IMR-90 (cell line): ENCODE measurements around the gene VSNL1. TPM values are rescaled to one million over a fixed set of nuclear protein-coding genes. Genes with fewer than 3 reads are reported as not detected.

Experiments used
- ATAC-seq: fragments of 200-7000 bp; cut with Tn5 transposase; 2 replicates; pipeline ENCODE4 v1.9.1; 2020; ENCODE audit warnings: low read depth, mild to moderate bottlenecking, moderate library complexity
- BruUV-seq: library from RNA; stranded (reverse); fragments of 400-500 nt; replicated peaks from 2 replicates; lab custom pipeline; 2021; lab: Mats Ljungman, UMichigan
- CTCF ChIA-PET: fragments of 300-600 bp; formaldehyde crosslinking; extraction: SDS; loops from one replicate; lab custom pipeline; 2021; ENCODE audit warnings: antibody characterized with exemption; lab: Yijun Ruan, JAX
- POLR2A ChIA-PET: fragments of 300-600 bp; sonication (Branson Sonifier 250); formaldehyde crosslinking; loops from one replicate; lab custom pipeline; 2022; ENCODE audit warnings: antibody characterized with exemption; ENCODE audit not compliant: unreplicated experiment; lab: Charles Lee
- DNase-seq: peaks from one replicate; pipeline ENCODE4 v3.0.0; 2013
- H2AFZ ChIP-seq: replicated peaks from 2 replicates; pipeline ENCODE3; 2013; ENCODE audit warnings: low read length, mild to moderate bottlenecking; ENCODE audit not compliant: poor library complexity
- H2AK5ac ChIP-seq: 2 replicates; pipeline ENCODE4 v1.6.1; 2013; ENCODE audit warnings: low read depth, low read length, inconsistent platforms
- H2AK9ac ChIP-seq: replicated peaks from 2 replicates; pipeline ENCODE3; 2013; ENCODE audit warnings: mild to moderate bottlenecking, low read depth, low read length, moderate library complexity; ENCODE audit not compliant: poor library complexity
- H2BK120ac ChIP-seq: 2 replicates; pipeline ENCODE4 v1.6.1; 2013; ENCODE audit warnings: low read depth, low read length, inconsistent platforms
- H2BK15ac ChIP-seq: 3 replicates; pipeline ENCODE4 v1.6.1; 2013; ENCODE audit warnings: low read depth, low read length, inconsistent platforms
- H2BK20ac ChIP-seq: 2 replicates; pipeline ENCODE4 v1.6.1; 2013; ENCODE audit warnings: low read depth, mild to moderate bottlenecking, inconsistent platforms, low read length, moderate library complexity
- H2BK5ac ChIP-seq: 2 replicates; pipeline ENCODE4 v1.6.1; 2013; ENCODE audit warnings: mild to moderate bottlenecking, low read depth, low read length, inconsistent platforms; ENCODE audit not compliant: poor library complexity, severe bottlenecking
- H3K14ac ChIP-seq: replicated peaks from 2 replicates; pipeline ENCODE4 v1.6.1; 2013; ENCODE audit warnings: low read depth, low read length, inconsistent platforms
- H3K18ac ChIP-seq: 2 replicates; pipeline ENCODE4 v1.6.1; 2013; ENCODE audit warnings: low read depth, low read length, control low read depth
- H3K23ac ChIP-seq: 2 replicates; pipeline ENCODE4 v1.6.1; 2013; ENCODE audit warnings: low read depth, low read length, inconsistent platforms
- H3K27ac ChIP-seq: 2 replicates; pipeline ENCODE4 v1.5.1; 2013; ENCODE audit warnings: mild to moderate bottlenecking, control low read depth, low read length; ENCODE audit not compliant: insufficient read depth
- H3K27me3 ChIP-seq: 2 replicates; pipeline ENCODE4 v1.6.1; 2013; ENCODE audit warnings: low read length; ENCODE audit not compliant: control insufficient read depth, insufficient read depth
- H3K36me3 ChIP-seq: 2 replicates; pipeline ENCODE4 v1.6.1; 2013; ENCODE audit warnings: low read length, mixed read lengths; ENCODE audit not compliant: control insufficient read depth, insufficient read depth
- H3K4ac ChIP-seq: 2 replicates; pipeline ENCODE4 v1.6.1; 2013; ENCODE audit warnings: low read depth, low read length, inconsistent platforms
- H3K4me1 ChIP-seq: 2 replicates; pipeline ENCODE4 v1.6.1; 2013; ENCODE audit warnings: low read length, mixed read lengths; ENCODE audit not compliant: control insufficient read depth, insufficient read depth
- H3K4me2 ChIP-seq: 2 replicates; pipeline ENCODE4 v1.6.1; 2013; ENCODE audit warnings: low read depth, mild to moderate bottlenecking, control low read depth, low read length, moderate library complexity
- H3K4me3 ChIP-seq: 2 replicates; pipeline ENCODE4 v1.5.1; 2013; ENCODE audit warnings: low read depth, mild to moderate bottlenecking, control low read depth, low read length, moderate library complexity; ENCODE audit not compliant: insufficient read depth
- H3K56ac ChIP-seq: 2 replicates; pipeline ENCODE4 v1.6.1; 2013; ENCODE audit warnings: low read length, inconsistent platforms; ENCODE audit not compliant: insufficient read depth; ENCODE audit errors: extremely low read depth
- H3K79me1 ChIP-seq, 2 experiments: 2 replicates each; pipeline ENCODE4 v1.6.1; 2013; ENCODE audit warnings: low read length in 2 of 2, inconsistent platforms in 1 of 2, low read depth in 1 of 2
- H3K9ac ChIP-seq: 2 replicates; pipeline ENCODE4 v1.6.1; 2013; ENCODE audit warnings: low read depth, low read length, control low read depth
- H3K9me1 ChIP-seq: 2 replicates; pipeline ENCODE4 v1.6.1; 2013; ENCODE audit warnings: low read length, inconsistent platforms; ENCODE audit not compliant: insufficient read depth
- H3K9me3 ChIP-seq: 2 replicates; pipeline ENCODE4 v1.6.1; 2013; ENCODE audit warnings: low read length; ENCODE audit not compliant: control insufficient read depth, insufficient read depth
- H4K20me1 ChIP-seq: 2 replicates; pipeline ENCODE4 v1.6.1; 2013; ENCODE audit warnings: low read length, inconsistent platforms; ENCODE audit not compliant: insufficient read depth
- H4K5ac ChIP-seq: 2 replicates; pipeline ENCODE4 v1.6.1; 2013; ENCODE audit warnings: mild to moderate bottlenecking, low read depth, low read length, control low read depth
- H4K8ac ChIP-seq, 2 experiments: 2 replicates each; pipeline ENCODE4 v1.6.1; 2013; ENCODE audit warnings: low read depth in 2 of 2, low read length in 2 of 2, control low read depth in 1 of 2, inconsistent platforms in 1 of 2
- H4K91ac ChIP-seq: 2 replicates; pipeline ENCODE4 v1.6.1; 2013; ENCODE audit warnings: low read depth, low read length, inconsistent platforms; ENCODE audit not compliant: insufficient read depth
- BHLHE40 ChIP-seq: fragments of 150-350 bp; IDR thresholded peaks from 2 replicates; pipeline ENCODE4 v1.6.1; 2016; ENCODE audit warnings: mild to moderate bottlenecking, low read depth, low read length
- CEBPB ChIP-seq: IDR thresholded peaks from 2 replicates; pipeline ENCODE4 v1.6.1; 2012; ENCODE audit warnings: low read depth, low read length, improper control_type of control experiment
- CHD1 ChIP-seq: IDR thresholded peaks from 2 replicates; pipeline ENCODE4 v1.6.1; 2012; ENCODE audit warnings: low read depth, low read length, improper control_type of control experiment
- FOS ChIP-seq: fragments of 150-350 bp; IDR thresholded peaks from 2 replicates; pipeline ENCODE4 v1.6.1; 2016; ENCODE audit warnings: low read depth, low read length
- MAFK ChIP-seq: IDR thresholded peaks from 2 replicates; pipeline ENCODE4 v1.6.1; 2012; ENCODE audit warnings: low read depth, low read length, improper control_type of control experiment
- MAZ ChIP-seq: IDR thresholded peaks from 2 replicates; pipeline ENCODE4 v1.6.1; 2012; ENCODE audit warnings: low read depth, mild to moderate bottlenecking, low read length, improper control_type of control experiment, moderate library complexity, borderline replicate concordance
- MXI1 ChIP-seq: IDR thresholded peaks from 2 replicates; pipeline ENCODE4 v1.6.1; 2012; ENCODE audit warnings: low read depth, mild to moderate bottlenecking, low read length, moderate library complexity, borderline replicate concordance
- NFE2L2 ChIP-seq: fragments of 150-350 bp; IDR thresholded peaks from 2 replicates; pipeline ENCODE4 v1.6.1; 2016; ENCODE audit warnings: low read depth, mild to moderate bottlenecking, low read length
- POLR2A ChIP-seq: IDR thresholded peaks from 2 replicates; pipeline ENCODE4 v1.6.1; 2012; ENCODE audit warnings: mild to moderate bottlenecking, low read depth, low read length
- RAD21 ChIP-seq: IDR thresholded peaks from 2 replicates; pipeline ENCODE4 v1.6.1; 2012; ENCODE audit warnings: low read length, improper control_type of control experiment
- RCOR1 ChIP-seq: IDR thresholded peaks from 2 replicates; pipeline ENCODE4 v1.6.1; 2012; ENCODE audit warnings: mild to moderate bottlenecking, low read length, improper control_type of control experiment; ENCODE audit not compliant: insufficient replicate concordance
- RFX5 ChIP-seq: IDR thresholded peaks from 2 replicates; pipeline ENCODE4 v1.8.0; 2012; ENCODE audit warnings: low read depth, mild to moderate bottlenecking, low read length, moderate library complexity
- SMC3 ChIP-seq: fragments of 150-350 bp; IDR thresholded peaks from 2 replicates; pipeline ENCODE4 v1.6.1; 2016; ENCODE audit warnings: low read depth, mild to moderate bottlenecking, antibody characterized with exemption, low read length, moderate library complexity
- WGBS, 2 experiments: methylation state at CpG; one replicate each; pipeline versions ENCODE4 v1.1.5 to v1.1.7; 2013; ENCODE audit warnings: missing lambda C conversion rate in 2 of 2; ENCODE audit not compliant: insufficient read length in 1 of 2; ENCODE audit errors: extremely low coverage in 2 of 2; 5-methylcytosine and 5-hydroxymethylcytosine counted together
- dilution Hi-C: fragments of 300-500 bp; cut with HindIII; formaldehyde crosslinking; loops from one replicate; pipeline ENCODE4 v1.14.3; 2018; ENCODE audit warnings: low sequenced_read_pairs; ENCODE audit not compliant: unreplicated experiment
- in situ Hi-C: fragments of 300-500 bp; cut with MboI; formaldehyde crosslinking; loops from 3 replicates; pipeline ENCODE4 v1.14.3; 2019; ENCODE audit warnings: low sequenced_read_pairs, inconsistent platforms, mixed read lengths
- intact Hi-C: fragments of 100-400 bp; cut with micrococcal nuclease; formaldehyde crosslinking; loops from 2 replicates; pipeline ENCODE4 v1.10.0; 2022
- polyA plus RNA-seq, 3 experiments: library from polyadenylated mRNA; depleted of rRNA; stranded (reverse); fragments of >200 nt; gene quantifications; 2 replicates each; pipeline ENCODE4 v1.2.3, GENCODE V29; 2012; ENCODE audit warnings: low replicate concordance in 1 of 3
- total RNA-seq: library from RNA; depleted of rRNA; stranded (reverse); fragments of >200 nt; gene quantifications from 2 replicates; pipeline ENCODE4 v1.2.3, GENCODE V29; 2012
- TF ChIP-seq, protein P1 (sequence below): fragments of 150-350 bp; IDR thresholded peaks from 2 replicates; pipeline ENCODE4 v1.6.1; 2016; ENCODE audit warnings: low read depth, mild to moderate bottlenecking, low read length, moderate library complexity, borderline replicate concordance
- TF ChIP-seq, protein P2 (sequence below): fragments of 150-350 bp; IDR thresholded peaks from 2 replicates; pipeline ENCODE4 v1.6.1; 2017; ENCODE audit warnings: mild to moderate bottlenecking, antibody characterized with exemption, low read length, low read depth

Gene VSNL1
- total and polyA plus RNA-seq, 2 of the 4 experiments (the other 2 are of a cell fraction): 0.32 to 0.36 TPM

GRCh38 chr2:17580319-17580715, 39.8 kb downstream of the VSNL1 start:
- intact Hi-C loops: no loop called here
- CTCF ChIA-PET: no interaction called here
- Histone ChIP-seq H3K27me3 (no peaks in the 10 kb centered on the region; the same call in 1 of the 2 replicates), H2BK20ac (no peak overlapping the region), H4K5ac (no peak overlapping the region), H3K4me3 (no peak overlapping the region), H3K27ac (no peak overlapping the region), H2AK9ac (no peak overlapping the region), H3K14ac (no peak overlapping the region), H2BK120ac (no peak overlapping the region), H3K79me1 (no peaks in the 10 kb centered on the region), H2AK5ac (no peak overlapping the region), H3K9me3 (no peaks in the 10 kb centered on the region), H4K20me1 (no peaks in the 10 kb centered on the region), H3K9me1 (no peaks in the 10 kb centered on the region), H3K4ac (no peak overlapping the region), H3K4me1 (no peaks in the 10 kb centered on the region), H3K18ac (no peak overlapping the region), H3K23ac (no peak overlapping the region), H3K56ac (no peak overlapping the region), H3K9ac (no peak overlapping the region), H2BK15ac (no peak overlapping the region), H3K36me3 (no peaks in the 10 kb centered on the region), H4K91ac (no peak overlapping the region), H2BK5ac (no peak overlapping the region), H3K4me2 (no peak overlapping the region), H4K8ac (no peak overlapping the region), H2AFZ (no peak overlapping the region)
- in situ Hi-C loops: no loop called here
- TF ChIP-seq FOS: no peak
- TF ChIP-seq MAFK: no peak
- TF ChIP-seq, protein P1, sequence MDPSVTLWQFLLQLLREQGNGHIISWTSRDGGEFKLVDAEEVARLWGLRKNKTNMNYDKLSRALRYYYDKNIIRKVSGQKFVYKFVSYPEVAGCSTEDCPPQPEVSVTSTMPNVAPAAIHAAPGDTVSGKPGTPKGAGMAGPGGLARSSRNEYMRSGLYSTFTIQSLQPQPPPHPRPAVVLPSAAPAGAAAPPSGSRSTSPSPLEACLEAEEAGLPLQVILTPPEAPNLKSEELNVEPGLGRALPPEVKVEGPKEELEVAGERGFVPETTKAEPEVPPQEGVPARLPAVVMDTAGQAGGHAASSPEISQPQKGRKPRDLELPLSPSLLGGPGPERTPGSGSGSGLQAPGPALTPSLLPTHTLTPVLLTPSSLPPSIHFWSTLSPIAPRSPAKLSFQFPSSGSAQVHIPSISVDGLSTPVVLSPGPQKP: no peak
- TF ChIP-seq CHD1: no peak
- no peak for TF ChIP-seq POLR2A
- no peak for TF ChIP-seq CEBPB
- no peak for TF ChIP-seq NFE2L2
- TF ChIP-seq RCOR1: no peak
- no peak for TF ChIP-seq SMC3
- no peak for TF ChIP-seq BHLHE40
- no peak for TF ChIP-seq RAD21
- TF ChIP-seq RFX5: no peak
- no peak for TF ChIP-seq MAZ
- TF ChIP-seq, protein P2, sequence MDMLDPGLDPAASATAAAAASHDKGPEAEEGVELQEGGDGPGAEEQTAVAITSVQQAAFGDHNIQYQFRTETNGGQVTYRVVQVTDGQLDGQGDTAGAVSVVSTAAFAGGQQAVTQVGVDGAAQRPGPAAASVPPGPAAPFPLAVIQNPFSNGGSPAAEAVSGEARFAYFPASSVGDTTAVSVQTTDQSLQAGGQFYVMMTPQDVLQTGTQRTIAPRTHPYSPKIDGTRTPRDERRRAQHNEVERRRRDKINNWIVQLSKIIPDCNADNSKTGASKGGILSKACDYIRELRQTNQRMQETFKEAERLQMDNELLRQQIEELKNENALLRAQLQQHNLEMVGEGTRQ: no peak
- TF ChIP-seq MXI1: no peak
- no peak for DNase-seq
- BruUV-seq: no TSS peak
- POLR2A ChIA-PET: no interaction called here
- no CpG with 5 or more reads among the region's 2 CpGs for WGBS, 2 experiments
- dilution Hi-C loops: no loop called here
- ATAC-seq: no peak
